Measurements from ENCODE around the gene PNRC1.

- TF ChIP-seq, protein P1, sequence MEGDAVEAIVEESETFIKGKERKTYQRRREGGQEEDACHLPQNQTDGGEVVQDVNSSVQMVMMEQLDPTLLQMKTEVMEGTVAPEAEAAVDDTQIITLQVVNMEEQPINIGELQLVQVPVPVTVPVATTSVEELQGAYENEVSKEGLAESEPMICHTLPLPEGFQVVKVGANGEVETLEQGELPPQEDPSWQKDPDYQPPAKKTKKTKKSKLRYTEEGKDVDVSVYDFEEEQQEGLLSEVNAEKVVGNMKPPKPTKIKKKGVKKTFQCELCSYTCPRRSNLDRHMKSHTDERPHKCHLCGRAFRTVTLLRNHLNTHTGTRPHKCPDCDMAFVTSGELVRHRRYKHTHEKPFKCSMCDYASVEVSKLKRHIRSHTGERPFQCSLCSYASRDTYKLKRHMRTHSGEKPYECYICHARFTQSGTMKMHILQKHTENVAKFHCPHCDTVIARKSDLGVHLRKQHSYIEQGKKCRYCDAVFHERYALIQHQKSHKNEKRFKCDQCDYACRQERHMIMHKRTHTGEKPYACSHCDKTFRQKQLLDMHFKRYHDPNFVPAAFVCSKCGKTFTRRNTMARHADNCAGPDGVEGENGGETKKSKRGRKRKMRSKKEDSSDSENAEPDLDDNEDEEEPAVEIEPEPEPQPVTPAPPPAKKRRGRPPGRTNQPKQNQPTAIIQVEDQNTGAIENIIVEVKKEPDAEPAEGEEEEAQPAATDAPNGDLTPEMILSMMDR (IDR thresholded peaks at IDR 0.05): no peak
- no peak for TF ChIP-seq POLR2A (IDR thresholded peaks at IDR 0.05)
Measured at GRCh38 chr6:89048288-89048923, 32.1 kb upstream of the PNRC1 start.
